ENCODE measurements around the gene CDK6. TPM values are rescaled to one million over a fixed set of nuclear protein-coding genes. Genes with fewer than 3 reads are reported as not detected.

CDK6 gene
- total and polyA plus RNA-seq, 10 of the 15 experiments (the other 5 are each of a cell fraction or from before 2014, with no cell fraction given) = 8.0 to 118 (median 45.8) TPM

DNA sequence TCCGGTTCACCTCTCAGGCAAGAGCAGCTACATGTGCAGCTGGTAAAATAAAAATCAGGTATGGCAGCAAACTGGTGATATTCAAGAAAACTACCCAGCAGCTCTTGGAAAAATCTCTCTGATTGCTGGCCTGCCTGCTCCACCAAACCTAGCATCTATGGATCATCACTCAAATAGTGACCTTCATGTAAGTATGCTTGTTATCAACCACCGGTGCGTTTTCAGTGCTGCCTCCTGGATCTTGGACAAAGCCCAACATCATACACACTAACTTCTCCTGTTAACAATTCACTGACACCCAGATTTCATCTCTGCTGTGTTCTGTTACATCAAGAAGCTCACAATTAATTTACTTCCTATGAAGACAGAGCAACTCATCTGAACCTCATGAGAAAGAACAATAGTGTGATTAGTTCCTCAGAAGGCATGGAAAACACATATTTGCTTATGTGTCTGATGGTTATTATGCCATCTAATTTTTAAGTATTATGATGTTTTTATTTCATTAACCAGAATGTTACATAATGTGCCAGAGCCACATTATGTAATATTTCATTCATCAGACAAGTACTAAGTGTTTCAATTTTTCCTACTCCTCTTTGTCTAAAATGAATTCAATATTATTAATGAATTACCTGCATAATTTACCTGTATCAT, 8.8 kb downstream of the CDK6 start:
- FAIRE-seq (no peak), ATAC-seq (peak; percentile 2; the same call in 2 of the 3 replicates), DNase-seq (ENCODE audit: low read depth, low spot score) (no peak)
- peaks cover 16% of the 10 kb centered on the region for H3K4me1 ChIP-seq (ENCODE audit: control insufficient read depth, insufficient read depth, low read length)
- H4K20me1 ChIP-seq (ENCODE audit: control insufficient read depth, insufficient read depth) = no peaks in the 10 kb centered on the region
- no peak overlapping the region for H3K27ac ChIP-seq (ENCODE audit: control insufficient read depth, insufficient read depth)
- SMC1A ChIA-PET (ENCODE audit: uncharacterized antibody, unreplicated experiment) = interaction anchor here (0.9 to 7.2 kb wide), 12 partner anchors 10 to 206 kb away, joined by 3 to 83 read pairs (median 3); no protein-coding TSS in a partner anchor
- H3K9me3 ChIP-seq (replicated peaks; ENCODE audit: control insufficient read depth, insufficient read depth, low read length) = no peaks in the 10 kb centered on the region; the same call in 2 of the 3 replicates
- RAD21 ChIA-PET (ENCODE audit: unreplicated experiment) = interaction anchor here (0.8 to 7.0 kb wide), 7 partner anchors 13 to 206 kb away, joined by 3 to 124 read pairs (median 3); no protein-coding TSS in a partner anchor
- no peaks in the 10 kb centered on the region for H3K27me3 ChIP-seq (replicated peaks in 1 of 2; ENCODE audit: control insufficient read depth in 2 of 2, insufficient read depth in 2 of 2, low read length in 1 of 2)
- H3K4me3 ChIP-seq = no peak overlapping the region
- intact Hi-C loops (cut with micrococcal nuclease; ENCODE audit: unreplicated experiment) = no loop called here
- CTCF ChIA-PET = interaction anchor here (0.6 to 5.8 kb wide), 11 partner anchors 9 to 206 kb away, joined by 3 to 58 read pairs (median 3); partner anchors contain the start of gene CDK6
- BruUV-seq (replicated peaks) = no TSS peak
- no peak overlapping the region for H3K9ac ChIP-seq (ENCODE audit: control insufficient read depth, insufficient read depth, low read length)
- H3K79me2 ChIP-seq (ENCODE audit: control insufficient read depth, insufficient read depth, low read length) = peaks cover 98% of the 10 kb centered on the region
- in situ Hi-C loops (cut with MboI) = no loop called here
- no peak overlapping the region for H2AFZ ChIP-seq (ENCODE audit: control insufficient read depth, low read depth, low read length)
- POLR2A ChIA-PET = interaction anchor here (0.5 to 0.9 kb wide), 3 partner anchors 13 to 151 kb away, joined by 3 to 6 read pairs (median 3); no protein-coding TSS in a partner anchor
- H3K4me2 ChIP-seq (ENCODE audit: control insufficient read depth, insufficient read depth) = peak overlapping the region; percentile 24; the same call in 1 of the 2 replicates
- TF ChIP-seq TCF7 (IDR thresholded peaks at IDR 0.05; ENCODE audit: borderline replicate concordance) (no peak), MYC (IDR thresholded peaks at IDR 0.05; ENCODE audit: insufficient read depth, insufficient read length, insufficient replicate concordance, low read length, severe bottlenecking) (no peak), POLR2AphosphoS5 (IDR thresholded peaks at IDR 0.05; ENCODE audit: low read length) (peak; percentile 56; the same call in 1 of the 2 replicates), ATF3 (IDR thresholded peaks at IDR 0.05; ENCODE audit: borderline replicate concordance, extremely low read depth, low read depth, low read length) (no peak)
- WGBS (ENCODE audit: insufficient coverage, insufficient replicate concordance, low lambda C conversion rate, missing lambda C conversion rate) = 97% methylated on average over 3 of the region's 3 CpGs
- H3K36me3 ChIP-seq (ENCODE audit: control insufficient read depth in 2 of 2, insufficient read depth in 2 of 2, low read length in 1 of 2) = no peaks in the 10 kb centered on the region; a peak in 1 of 4 replicates

Data from GM12878 (cell line).